ENCODE results near the gene DNAH9. TPM values are rescaled to one million over a fixed set of nuclear protein-coding genes. Genes with fewer than 3 reads are reported as not detected.
"Not testable (repeated sequence)": the region's sequence is repeated elsewhere in the genome, so short reads cannot be mapped to it uniquely, and the experiment has no call there.

The DNAH9 gene
- total RNA-seq, 4 donors from 2014 or later, result not detected

DNA sequence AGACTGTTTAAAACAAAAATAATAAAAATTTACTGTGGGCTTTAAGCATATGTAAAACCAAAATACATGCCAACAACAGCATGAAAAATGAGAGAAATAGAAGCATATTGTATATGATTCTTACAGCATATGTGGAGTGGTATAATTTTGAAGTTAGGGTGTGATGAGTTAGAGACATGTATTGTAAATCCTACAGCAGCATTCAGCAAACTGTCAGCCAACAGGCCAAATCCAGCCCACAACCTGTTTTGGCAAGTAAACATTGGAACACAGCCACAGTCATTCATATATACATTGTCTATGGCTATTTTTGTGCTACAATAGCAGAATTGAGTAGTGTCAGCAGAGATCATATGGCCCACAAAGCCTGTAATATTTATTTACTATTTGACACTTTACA, 356.7 kb downstream of the DNAH9 start:
- ATAC-seq, result no peak
- Histone ChIP-seq H3K27me3 (no peaks in the 10 kb centered on the region), H3K4me3 (no peak overlapping the region), H3K9me3 (peaks cover 0 to 8% (median 0%) of the 10 kb centered on the region in 3 donors), H3K36me3 (no peaks in the 10 kb centered on the region), H3K27ac (no peak overlapping the region), H3K4me1 (no peaks in the 10 kb centered on the region)
- in situ Hi-C loops (cut with MboI; ENCODE audit: low sequenced_read_pairs in 4 of 4) (no loop called here), intact Hi-C loops (cut with DNase I; ENCODE audit: low total_unique reads) (no loop called here)
- TF ChIP-seq CTCF (IDR thresholded peaks at IDR 0.05 in 4 of 5, conservative IDR thresholded peaks at IDR 0.05 in 1 of 5) (no peak), POLR2A (IDR thresholded peaks at IDR 0.05) (no peak)
- DNase-seq, result no peak

DNA sequence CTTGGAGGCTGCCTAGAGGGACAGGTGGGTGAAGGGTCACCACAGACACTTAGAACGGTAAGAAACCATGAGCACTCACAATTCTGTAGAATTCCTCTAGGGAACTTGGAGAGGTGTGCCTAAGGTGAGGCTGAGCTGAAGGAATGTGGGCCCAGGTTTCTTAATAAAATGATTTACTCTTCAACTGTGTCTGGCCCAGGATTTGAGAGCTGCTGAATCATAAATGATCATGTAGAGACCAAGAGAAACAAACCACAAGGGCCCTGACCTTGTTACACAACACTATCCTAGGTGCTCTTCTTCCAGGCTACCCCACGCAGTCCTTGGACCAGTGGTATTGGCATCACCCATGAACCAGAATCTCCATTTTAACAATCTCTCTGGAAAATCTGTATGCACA, 371.3 kb downstream of the DNAH9 start:
- Histone ChIP-seq H3K36me3 (no peaks in the 10 kb centered on the region), H3K4me1 (no peaks in the 10 kb centered on the region), H3K27me3 (no peaks in the 10 kb centered on the region), H3K27ac (no peak overlapping the region), H3K4me3 (no peak overlapping the region), H3K9me3 (peaks cover 0 to 4% (median 3%) of the 10 kb centered on the region in 3 donors)
- DNase-seq, result no peak
- no peak for TF ChIP-seq CTCF (IDR thresholded peaks at IDR 0.05 in 4 of 5, conservative IDR thresholded peaks at IDR 0.05 in 1 of 5)
- TF ChIP-seq POLR2A (IDR thresholded peaks at IDR 0.05), result no peak
- ATAC-seq, result no peak
- in situ Hi-C loops (cut with MboI; ENCODE audit: low sequenced_read_pairs in 4 of 4) (no loop called here), intact Hi-C loops (cut with DNase I; ENCODE audit: low total_unique reads) (no loop called here)

- H3K27me3 ChIP-seq; H3K27ac ChIP-seq; in situ Hi-C loops (cut with MboI; ENCODE audit: low sequenced_read_pairs in 4 of 4); DNase-seq; H3K4me1 ChIP-seq; H3K36me3 ChIP-seq; ATAC-seq; H3K9me3 ChIP-seq; H3K4me3 ChIP-seq; intact Hi-C loops (cut with DNase I; ENCODE audit: low total_unique reads): not testable (repeated sequence)
Observed at GRCh38 chr17:11972741-11973140, 374.5 kb downstream of the DNAH9 start.

- in situ Hi-C loops (cut with MboI; ENCODE audit: low sequenced_read_pairs in 4 of 4) (loop anchor here in 1 of 4 donors (25.0 kb wide), 1 partner anchor 1242 kb away; the partner anchor contains the start of gene TMEM220), intact Hi-C loops (cut with DNase I; ENCODE audit: low total_unique reads) (no loop called here)
- H3K36me3 ChIP-seq, result peaks cover 0 to 52% of the 10 kb centered on the region in 2 donors
- no peaks in the 10 kb centered on the region for H3K27me3 ChIP-seq
- H3K4me3 ChIP-seq, result no peak overlapping the region
- no peak overlapping the region for H3K27ac ChIP-seq
- ATAC-seq (no peak), DNase-seq (no peak)
- TF ChIP-seq POLR2A (IDR thresholded peaks at IDR 0.05), result no peak
- TF ChIP-seq CTCF (IDR thresholded peaks at IDR 0.05 in 4 of 5, conservative IDR thresholded peaks at IDR 0.05 in 1 of 5), result no peak
- H3K9me3 ChIP-seq, result no peaks in the 10 kb centered on the region
- H3K4me1 ChIP-seq, result no peaks in the 10 kb centered on the region
Observed at GRCh38 chr17:11979795-11980194, 381.5 kb downstream of the DNAH9 start.

GRCh38 chr17:11980813-11981212, 382.5 kb downstream of the DNAH9 start:
- no peaks in the 10 kb centered on the region for H3K4me1 ChIP-seq
- peaks cover 0 to 52% of the 10 kb centered on the region in 2 donors for H3K36me3 ChIP-seq
- intact Hi-C loops (cut with DNase I; ENCODE audit: low total_unique reads), result no loop called here
- ATAC-seq (no peak), DNase-seq (no peak)
- H3K4me3 ChIP-seq, result no peak overlapping the region
- no peaks in the 10 kb centered on the region for H3K9me3 ChIP-seq
- TF ChIP-seq CTCF (IDR thresholded peaks at IDR 0.05 in 4 of 5, conservative IDR thresholded peaks at IDR 0.05 in 1 of 5) (no peak), POLR2A (IDR thresholded peaks at IDR 0.05) (no peak)
- no peak overlapping the region for H3K27ac ChIP-seq
- in situ Hi-C loops (cut with MboI; ENCODE audit: low sequenced_read_pairs in 4 of 4), result loop anchor here in 1 of 4 donors (25.0 kb wide), 1 partner anchor 1244 kb away; the partner anchor contains the start of gene TMEM220
- no peaks in the 10 kb centered on the region for H3K27me3 ChIP-seq

All from gastrocnemius medialis (tissue), 4 donors.